VCaP (cell line): ENCODE results near the gene OSBPL5.

Experiments
- H3K27ac ChIP-seq: fragments of 450-650 bp; 2 replicates; pipeline ENCODE4 v1.5.1; 2017
- TF ChIP-seq, protein P1 (sequence below): fragments of 450-650 bp; conservative IDR thresholded peaks from 2 replicates; pipeline ENCODE4 v1.5.1; 2017; ENCODE audit warnings: mild to moderate bottlenecking, moderate library complexity

Gene OSBPL5

DNA sequence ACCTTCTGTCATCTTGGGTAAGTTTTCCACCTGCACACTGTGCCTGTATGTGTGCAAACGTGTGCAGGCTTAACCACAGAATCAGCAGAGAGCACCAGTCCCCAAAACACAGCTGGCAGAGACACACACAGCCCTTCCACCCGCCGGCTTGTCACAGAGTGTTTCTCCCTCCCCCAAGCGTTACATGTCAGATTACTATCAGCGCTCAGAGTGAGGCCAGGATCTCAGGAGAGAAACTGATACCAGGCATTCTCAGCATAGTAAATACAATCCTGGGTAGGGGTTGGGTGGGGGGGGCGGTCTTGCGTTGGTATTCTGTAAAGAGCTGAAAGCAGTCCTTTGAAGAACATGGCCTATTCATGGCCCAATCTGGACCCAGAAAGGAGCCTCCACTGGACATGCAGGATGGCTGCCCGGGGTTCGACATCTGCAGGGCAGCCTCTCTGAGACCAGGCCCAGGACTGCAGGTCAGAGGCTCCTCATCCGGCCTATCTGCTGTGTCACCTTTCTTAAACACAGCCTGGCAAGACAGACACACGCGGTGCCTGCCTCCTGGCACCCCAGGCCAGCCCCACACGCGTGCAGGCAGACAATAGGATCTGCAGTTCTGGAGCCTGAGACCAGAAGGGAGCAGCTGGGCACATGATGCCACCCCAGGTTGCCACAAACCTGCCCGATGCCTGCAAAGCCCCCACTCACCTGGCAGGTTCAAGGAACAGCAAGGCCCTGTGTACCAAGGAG is 1.7 kb downstream of the OSBPL5 start:
- peak overlapping the region; percentile 72; the same call in 1 of the 2 replicates for H3K27ac ChIP-seq
- TF ChIP-seq, protein P1, sequence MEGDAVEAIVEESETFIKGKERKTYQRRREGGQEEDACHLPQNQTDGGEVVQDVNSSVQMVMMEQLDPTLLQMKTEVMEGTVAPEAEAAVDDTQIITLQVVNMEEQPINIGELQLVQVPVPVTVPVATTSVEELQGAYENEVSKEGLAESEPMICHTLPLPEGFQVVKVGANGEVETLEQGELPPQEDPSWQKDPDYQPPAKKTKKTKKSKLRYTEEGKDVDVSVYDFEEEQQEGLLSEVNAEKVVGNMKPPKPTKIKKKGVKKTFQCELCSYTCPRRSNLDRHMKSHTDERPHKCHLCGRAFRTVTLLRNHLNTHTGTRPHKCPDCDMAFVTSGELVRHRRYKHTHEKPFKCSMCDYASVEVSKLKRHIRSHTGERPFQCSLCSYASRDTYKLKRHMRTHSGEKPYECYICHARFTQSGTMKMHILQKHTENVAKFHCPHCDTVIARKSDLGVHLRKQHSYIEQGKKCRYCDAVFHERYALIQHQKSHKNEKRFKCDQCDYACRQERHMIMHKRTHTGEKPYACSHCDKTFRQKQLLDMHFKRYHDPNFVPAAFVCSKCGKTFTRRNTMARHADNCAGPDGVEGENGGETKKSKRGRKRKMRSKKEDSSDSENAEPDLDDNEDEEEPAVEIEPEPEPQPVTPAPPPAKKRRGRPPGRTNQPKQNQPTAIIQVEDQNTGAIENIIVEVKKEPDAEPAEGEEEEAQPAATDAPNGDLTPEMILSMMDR: no peak

DNA sequence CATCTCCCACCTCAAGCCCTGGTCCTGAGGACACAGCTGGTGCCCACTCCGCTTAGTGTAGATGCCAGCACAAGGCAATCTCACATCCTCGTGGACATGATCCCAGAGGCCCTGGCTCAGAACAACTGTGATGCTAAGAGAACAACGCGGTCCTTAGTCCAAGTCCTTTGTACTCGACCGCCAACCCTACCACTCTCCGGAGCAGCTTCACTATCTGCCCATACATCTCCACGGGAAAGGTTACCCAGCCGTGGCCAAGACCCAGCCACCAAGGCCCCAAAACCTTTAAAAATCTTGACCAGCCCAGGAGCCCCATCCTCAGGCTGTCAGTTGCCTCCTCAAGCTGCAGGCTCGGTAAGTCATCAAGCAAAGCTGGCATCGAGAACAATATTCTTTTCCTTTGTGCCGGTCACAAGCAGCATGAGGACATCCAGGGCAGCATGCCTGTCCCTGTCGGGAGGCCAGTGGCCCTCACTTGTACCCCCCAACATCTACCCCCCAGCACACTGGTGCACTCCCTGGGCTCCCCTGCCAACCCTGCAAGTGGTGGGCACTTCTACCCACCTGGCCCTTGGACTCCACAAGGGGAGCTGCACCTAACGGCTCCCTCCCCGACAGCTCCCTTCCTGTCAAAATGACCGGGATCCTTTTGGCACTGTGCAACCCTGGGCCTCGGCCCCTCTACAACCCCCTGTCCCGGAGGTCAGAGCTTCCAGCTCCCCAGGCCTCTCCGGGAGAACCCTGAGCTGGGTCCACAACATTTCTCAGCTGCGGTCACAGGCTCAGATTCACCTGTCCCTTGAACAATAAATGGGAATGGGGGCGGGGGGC is 2.5 kb downstream of the OSBPL5 start:
- TF ChIP-seq, protein P1: no peak
- no peak overlapping the region for H3K27ac ChIP-seq

DNA sequence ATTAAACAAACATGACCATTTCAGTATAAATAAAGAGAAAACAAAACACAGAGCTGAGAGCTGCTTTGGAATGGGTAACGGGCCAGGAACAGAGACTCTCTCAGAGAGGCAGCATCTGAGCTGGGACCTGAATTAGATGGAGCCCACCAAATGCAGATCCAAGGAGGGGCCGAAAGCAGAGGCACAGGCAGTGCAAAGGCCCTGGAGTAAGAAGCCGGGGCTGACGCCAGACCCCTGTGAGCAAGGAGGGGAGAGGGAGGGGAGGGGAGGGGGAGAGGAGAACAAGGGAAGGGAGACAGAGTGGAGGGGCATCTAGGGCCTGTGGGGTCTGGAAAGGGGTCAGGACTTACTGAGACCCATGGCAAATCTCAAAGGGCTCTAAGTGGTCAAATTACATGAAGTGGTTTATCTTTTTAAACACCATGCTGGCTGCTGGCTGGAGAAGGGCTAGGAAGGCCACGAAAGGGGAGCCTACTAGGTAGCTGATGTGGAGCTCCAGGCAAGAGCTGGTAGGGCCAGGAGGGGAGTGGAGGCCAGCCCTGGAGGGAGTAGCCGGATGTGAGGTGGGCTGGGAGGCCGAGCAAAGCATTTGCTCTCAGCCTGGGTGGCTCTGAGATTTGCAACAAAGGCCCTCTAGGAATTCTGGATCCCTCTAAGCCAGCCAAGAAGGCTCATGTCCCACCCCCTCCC is 3.2 kb downstream of the OSBPL5 start:
- TF ChIP-seq, protein P1: no peak
- H3K27ac ChIP-seq: no peak overlapping the region

DNA sequence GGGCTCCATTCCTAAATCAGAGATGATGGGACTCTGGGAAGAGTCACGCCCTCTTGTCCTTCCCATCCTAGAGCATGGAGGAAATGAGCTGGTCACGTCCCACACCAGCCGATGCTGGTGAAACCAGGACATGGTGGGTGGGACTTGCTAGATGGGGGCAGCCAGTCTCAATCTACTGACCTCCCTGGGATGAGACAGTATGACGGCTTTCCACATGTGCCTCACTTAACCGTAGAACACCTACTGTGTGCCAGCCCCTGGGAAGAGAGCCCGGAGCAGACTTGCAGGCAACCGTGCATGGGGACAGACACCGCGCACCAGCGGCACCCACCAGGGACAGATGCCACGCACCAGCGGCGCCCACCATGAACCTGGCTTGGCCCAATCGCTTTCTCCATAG is 3.8 kb downstream of the OSBPL5 start:
- no peak overlapping the region for H3K27ac ChIP-seq
- TF ChIP-seq, protein P1: no peak

DNA sequence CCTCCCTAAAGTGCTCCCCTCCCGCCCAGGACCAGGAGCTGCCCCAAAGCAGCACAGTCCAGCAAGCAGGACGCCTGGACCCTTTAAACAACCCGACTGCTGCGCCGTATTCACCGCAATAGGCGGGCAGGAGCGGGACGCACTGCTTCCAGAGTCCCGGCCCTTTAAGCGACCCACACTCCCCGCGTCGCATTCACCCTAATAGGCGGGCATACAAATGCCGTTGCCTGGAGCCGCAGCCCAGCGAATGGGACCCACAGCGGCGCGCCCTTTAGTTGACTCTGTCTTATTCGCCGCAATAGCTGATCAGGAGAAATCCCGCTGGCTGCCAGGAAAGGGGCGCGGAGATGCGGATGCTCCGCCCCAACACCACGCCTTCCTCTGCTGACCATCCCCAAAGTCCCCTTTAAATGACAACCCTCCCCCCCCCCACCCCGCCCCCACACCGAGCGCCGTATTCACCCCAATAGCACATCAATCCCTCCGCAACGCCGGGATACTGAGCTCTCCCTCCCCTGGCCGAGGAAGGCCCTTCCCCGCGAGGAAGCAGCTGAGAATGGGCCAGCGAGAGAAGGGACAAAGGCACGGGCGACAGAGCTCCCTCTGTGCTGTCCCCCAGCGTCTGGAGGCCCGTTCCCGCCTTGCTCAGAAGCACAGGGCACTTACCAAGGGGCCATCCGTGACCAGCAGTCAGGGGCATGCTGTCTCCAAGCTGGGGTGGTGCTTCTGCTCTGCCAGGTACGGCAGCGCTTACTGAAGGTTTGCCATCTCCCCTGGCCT is 4.7 kb downstream of the OSBPL5 start:
- TF ChIP-seq, protein P1: no peak
- H3K27ac ChIP-seq: no peak overlapping the region

DNA sequence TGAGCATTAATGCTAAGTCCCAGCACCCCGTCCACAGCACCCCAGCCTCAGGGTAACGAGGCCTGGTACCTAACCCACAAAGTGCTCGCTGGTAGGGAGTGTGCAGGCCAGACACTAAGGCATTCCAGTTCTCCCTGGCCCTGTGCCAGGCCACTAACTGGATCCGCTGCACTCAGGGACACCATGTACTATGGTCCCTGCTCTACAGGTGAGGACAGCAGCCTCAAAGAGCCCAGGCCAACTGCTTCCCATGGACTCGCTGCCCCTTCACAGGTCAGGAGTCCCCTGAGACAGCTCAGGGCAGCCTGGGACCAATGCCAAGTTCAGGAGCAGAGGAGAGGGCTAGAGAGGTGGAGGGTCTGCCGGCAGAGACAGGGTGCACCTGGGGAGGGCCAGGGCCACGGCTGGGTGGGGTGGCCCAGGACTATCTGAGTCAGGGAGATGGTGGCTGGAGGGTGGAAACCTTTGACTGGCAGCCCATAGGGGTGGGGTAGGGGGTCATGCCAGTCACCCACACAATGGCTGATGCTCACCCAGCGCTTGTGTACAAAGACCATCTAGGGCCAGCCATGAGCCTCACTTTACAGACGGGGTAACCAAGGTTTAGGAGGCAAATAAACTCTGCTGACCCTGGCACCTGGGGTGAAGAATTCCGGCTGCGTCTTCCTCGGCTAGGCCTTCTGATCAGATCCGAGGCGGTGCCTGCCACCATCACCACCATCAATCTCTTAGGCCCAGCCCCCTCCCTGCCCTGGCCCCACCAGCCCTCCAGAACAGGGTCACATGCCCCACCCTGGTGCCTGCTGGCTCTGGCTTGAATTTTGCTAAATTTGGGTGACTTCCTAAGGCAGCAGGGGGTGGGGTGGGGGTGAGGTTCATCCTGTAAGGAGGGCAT is 5.6 kb downstream of the OSBPL5 start:
- TF ChIP-seq, protein P1: no peak
- no peak overlapping the region for H3K27ac ChIP-seq
